ENCODE measurements around the gene RRP15. TPM values are rescaled to one million over a fixed set of nuclear protein-coding genes. Genes with fewer than 3 reads are reported as not detected.

Gene RRP15
- total RNA-seq, 1 donor, result 7.8 TPM

DNA sequence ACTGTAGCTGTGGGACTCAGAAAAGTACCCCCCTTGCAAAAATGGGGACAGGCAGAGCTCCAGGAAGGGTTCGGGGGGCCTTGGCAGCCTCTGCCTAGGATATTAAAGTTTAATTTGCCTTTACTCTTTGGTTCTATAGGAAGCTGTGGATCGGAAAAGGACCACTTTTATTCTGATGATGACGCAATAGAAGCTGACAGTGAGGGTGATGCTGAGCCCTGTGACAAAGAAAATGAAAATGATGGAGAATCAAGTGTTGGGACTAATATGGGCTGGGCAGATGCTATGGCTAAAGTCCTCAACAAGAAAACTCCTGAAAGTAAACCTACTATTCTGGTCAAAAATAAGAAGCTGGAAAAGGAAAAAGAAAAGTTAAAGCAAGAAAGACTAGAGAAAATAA lies 17.1 kb downstream of the RRP15 start:
- no peak for DNase-seq (ENCODE audit: low read depth)
- H3K4me3 ChIP-seq (ENCODE audit: low read depth, low read length), result no peak overlapping the region
- no peak for TF ChIP-seq CTCF (IDR thresholded peaks at IDR 0.05; ENCODE audit: insufficient read depth, low read depth, low read length)

- no peak for TF ChIP-seq CTCF (IDR thresholded peaks at IDR 0.05; ENCODE audit: insufficient read depth, low read depth, low read length)
- no peak for DNase-seq (ENCODE audit: low read depth)
- no peak overlapping the region for H3K4me3 ChIP-seq (ENCODE audit: low read depth, low read length)
Measured at GRCh38 chr1:218303176-218303879, 18.2 kb downstream of the RRP15 start.

- peak; percentile 47 for DNase-seq (ENCODE audit: low read depth)
- TF ChIP-seq CTCF (IDR thresholded peaks at IDR 0.05; ENCODE audit: insufficient read depth, low read depth, low read length), result no peak
- no peak overlapping the region for H3K4me3 ChIP-seq (ENCODE audit: low read depth, low read length)
Measured at GRCh38 chr1:218304281-218305039, 19.4 kb downstream of the RRP15 start.

- no peak for TF ChIP-seq CTCF (IDR thresholded peaks at IDR 0.05; ENCODE audit: insufficient read depth, low read depth, low read length)
- DNase-seq (ENCODE audit: low read depth), result no peak
- H3K4me3 ChIP-seq (ENCODE audit: low read depth, low read length), result no peak overlapping the region
Measured at GRCh38 chr1:218305472-218306064, 20.5 kb downstream of the RRP15 start.

DNA sequence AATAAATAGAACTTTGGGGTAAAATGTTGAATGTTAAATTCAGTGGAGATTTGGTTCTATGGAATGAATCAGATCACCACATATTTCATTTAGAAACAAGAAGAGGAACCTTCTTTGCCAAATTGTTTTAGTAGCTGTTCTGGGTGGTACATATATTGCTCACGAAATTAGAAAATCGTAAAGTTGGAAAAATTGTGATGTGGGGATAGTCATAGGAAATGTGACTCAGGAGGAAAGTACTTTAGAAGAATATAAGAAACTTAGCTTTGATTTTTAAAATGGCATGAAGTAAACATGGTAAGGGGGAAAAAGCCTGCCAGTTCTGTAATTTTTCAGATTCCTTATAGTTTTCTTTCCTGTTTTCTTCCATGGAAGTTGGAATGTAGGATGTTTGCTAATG lies 27.4 kb downstream of the RRP15 start:
- DNase-seq (ENCODE audit: low read depth), result no peak
- no peak overlapping the region for H3K4me3 ChIP-seq (ENCODE audit: low read depth, low read length)

DNA sequence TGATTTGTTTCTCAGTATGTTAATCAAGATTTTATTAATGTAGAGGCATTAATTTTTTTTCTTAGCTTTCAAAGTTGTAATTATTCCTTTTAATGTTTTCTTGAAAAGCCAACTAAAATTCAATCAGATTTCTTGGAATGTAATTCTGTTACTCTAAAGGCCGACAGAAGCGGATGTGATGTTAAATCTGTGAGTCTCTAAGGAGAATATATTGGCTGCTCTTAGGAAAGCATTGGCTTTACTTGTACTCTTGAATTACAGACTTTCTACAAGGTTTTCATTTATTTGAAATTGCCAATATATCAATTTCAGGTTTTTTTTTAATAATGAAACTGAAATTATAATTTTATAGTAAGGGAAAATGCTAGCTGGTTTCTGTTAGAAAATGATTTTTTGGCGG lies 29.2 kb downstream of the RRP15 start:
- no peak for DNase-seq (ENCODE audit: low read depth)
- TF ChIP-seq CTCF (IDR thresholded peaks at IDR 0.05; ENCODE audit: insufficient read depth, low read depth, low read length), result no peak
- no peak overlapping the region for H3K4me3 ChIP-seq (ENCODE audit: low read depth, low read length)

More for the DNA sequence above, 27.4 kb downstream of the RRP15 start:
- TF ChIP-seq CTCF (IDR thresholded peaks at IDR 0.05; ENCODE audit: insufficient read depth, low read depth, low read length), result no peak
